Measurements from ENCODE around the gene PAXIP1. TPM values are rescaled to one million over a fixed set of nuclear protein-coding genes. Genes with fewer than 3 reads are reported as not detected.
"Not testable (repeated sequence)": the region's sequence is repeated elsewhere in the genome, so short reads cannot be mapped to it uniquely, and the experiment has no call there.

Gene PAXIP1, protein sequence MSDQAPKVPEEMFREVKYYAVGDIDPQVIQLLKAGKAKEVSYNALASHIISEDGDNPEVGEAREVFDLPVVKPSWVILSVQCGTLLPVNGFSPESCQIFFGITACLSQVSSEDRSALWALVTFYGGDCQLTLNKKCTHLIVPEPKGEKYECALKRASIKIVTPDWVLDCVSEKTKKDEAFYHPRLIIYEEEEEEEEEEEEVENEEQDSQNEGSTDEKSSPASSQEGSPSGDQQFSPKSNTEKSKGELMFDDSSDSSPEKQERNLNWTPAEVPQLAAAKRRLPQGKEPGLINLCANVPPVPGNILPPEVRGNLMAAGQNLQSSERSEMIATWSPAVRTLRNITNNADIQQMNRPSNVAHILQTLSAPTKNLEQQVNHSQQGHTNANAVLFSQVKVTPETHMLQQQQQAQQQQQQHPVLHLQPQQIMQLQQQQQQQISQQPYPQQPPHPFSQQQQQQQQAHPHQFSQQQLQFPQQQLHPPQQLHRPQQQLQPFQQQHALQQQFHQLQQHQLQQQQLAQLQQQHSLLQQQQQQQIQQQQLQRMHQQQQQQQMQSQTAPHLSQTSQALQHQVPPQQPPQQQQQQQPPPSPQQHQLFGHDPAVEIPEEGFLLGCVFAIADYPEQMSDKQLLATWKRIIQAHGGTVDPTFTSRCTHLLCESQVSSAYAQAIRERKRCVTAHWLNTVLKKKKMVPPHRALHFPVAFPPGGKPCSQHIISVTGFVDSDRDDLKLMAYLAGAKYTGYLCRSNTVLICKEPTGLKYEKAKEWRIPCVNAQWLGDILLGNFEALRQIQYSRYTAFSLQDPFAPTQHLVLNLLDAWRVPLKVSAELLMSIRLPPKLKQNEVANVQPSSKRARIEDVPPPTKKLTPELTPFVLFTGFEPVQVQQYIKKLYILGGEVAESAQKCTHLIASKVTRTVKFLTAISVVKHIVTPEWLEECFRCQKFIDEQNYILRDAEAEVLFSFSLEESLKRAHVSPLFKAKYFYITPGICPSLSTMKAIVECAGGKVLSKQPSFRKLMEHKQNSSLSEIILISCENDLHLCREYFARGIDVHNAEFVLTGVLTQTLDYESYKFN
- total RNA-seq: 10 to 100 TPM; 27.6 to 31.4 TPM

DNA sequence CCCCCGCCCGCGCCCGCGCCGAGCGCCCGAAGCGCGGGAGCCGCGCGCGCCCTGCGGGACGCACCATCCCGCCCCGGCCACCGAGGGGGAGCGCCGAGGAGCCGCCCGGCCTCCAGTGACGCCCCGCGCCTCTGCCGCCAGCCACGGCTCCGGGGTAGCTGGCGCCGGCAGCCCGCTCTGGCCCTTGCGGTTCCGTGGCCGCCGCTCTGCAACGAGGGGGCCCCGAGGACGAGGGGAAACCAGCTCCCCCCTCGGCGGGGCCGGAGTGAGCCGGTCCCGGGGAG lies at the start of gene PAXIP1:
Gene PAXIP1, minus strand, starts transcription at position 33 of the 284 bp plus-strand sequence. CDS start 195 bp downstream, outside the sequence.
- ChIA-PET CTCF (interaction anchor here (0.7 kb wide), 1 partner anchor 75 kb away, joined by 3 read pairs; no protein-coding TSS in a partner anchor), POLR2A (interaction anchor here (0.5 to 1.7 kb wide), 2 partner anchors 267 to 295 kb away, joined by 3 to 14 read pairs; partner anchors contain the start of gene INSIG1)
- H3K27me3 Mint-ChIP-seq: no peaks in the 10 kb centered on the region
- H3K4me1 Mint-ChIP-seq: peaks cover 12% of the 10 kb centered on the region
- no peaks in the 10 kb centered on the region for H3K9me3 Mint-ChIP-seq (ENCODE audit: low read depth)
- peak; percentile 71 for ATAC-seq
- H3K27ac Mint-ChIP-seq: peak within 1 kb of the TSS; percentile 85
- DNase-seq: no peak
- H3K4me3 Mint-ChIP-seq: peak within 1 kb of the TSS; percentile 91
- H3K36me3 Mint-ChIP-seq (ENCODE audit: low read depth): peaks cover 16% of the 10 kb centered on the region
- intact Hi-C loops (cut with DNase I, micrococcal nuclease): loop anchor here (1.0 to 10.0 kb wide), 11 partner anchors 67 to 762 kb away; partner anchors contain the start of genes HTR5A (in 1 of the 2), INSIG1 (in 1 of the 2) and RBM33 (in 1 of the 2)

DNA sequence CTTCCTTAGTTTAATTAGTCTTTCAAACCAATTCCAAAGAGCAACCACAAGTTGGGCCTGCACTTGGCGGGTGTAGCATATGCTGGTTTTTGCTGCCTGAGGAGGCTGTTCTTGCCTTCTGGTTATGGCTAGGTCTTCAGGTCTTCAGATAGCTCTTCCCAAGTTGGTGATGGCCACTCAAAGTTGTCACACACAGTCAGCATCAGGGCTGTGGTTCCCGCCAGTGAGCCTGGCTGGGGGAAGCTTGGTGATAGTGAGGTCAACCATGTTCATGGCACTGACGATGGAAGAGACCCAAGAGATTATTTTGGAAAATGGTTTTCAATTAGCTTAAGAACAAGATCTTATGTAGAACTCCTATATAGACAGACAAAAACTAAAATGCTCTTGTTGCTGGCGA lies 48.4 kb upstream of the PAXIP1 start:
- Mint-ChIP-seq H3K4me1 (no peaks in the 10 kb centered on the region), H3K27me3 (peaks cover 6% of the 10 kb centered on the region), H3K9me3 (ENCODE audit: low read depth) (no peaks in the 10 kb centered on the region), H3K36me3 (ENCODE audit: low read depth) (no peaks in the 10 kb centered on the region), H3K27ac (no peak overlapping the region), H3K4me3 (no peak overlapping the region)
- intact Hi-C loops (cut with DNase I, micrococcal nuclease): no loop called here
- POLR2A ChIA-PET: no interaction called here
- DNase-seq (no peak), ATAC-seq (no peak)
- CTCF ChIA-PET: no interaction called here

DNA sequence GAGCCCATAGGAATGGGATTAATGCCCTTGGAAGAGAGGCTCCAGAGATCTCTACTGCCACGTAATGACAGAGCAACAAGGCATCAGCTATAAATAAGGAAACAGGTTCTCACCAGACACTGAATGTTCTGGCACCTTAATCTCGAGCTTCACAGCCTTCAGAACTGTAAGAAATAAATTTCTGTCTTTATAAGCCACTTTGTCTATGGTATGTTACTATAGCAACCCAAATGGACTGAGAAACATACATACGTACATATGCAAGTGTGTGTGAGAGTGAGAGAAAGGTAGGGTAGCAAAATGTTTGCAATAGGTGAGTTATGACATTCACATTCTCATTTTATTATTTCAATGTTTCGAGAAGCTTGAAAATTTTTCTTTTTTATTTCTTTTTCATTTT lies 45.1 kb upstream of the PAXIP1 start:
- no peaks in the 10 kb centered on the region for H3K36me3 Mint-ChIP-seq (ENCODE audit: low read depth)
- H3K4me1 Mint-ChIP-seq: no peaks in the 10 kb centered on the region
- DNase-seq (no peak), ATAC-seq (no peak)
- CTCF ChIA-PET: no interaction called here
- peaks cover 7% of the 10 kb centered on the region for H3K27me3 Mint-ChIP-seq
- no peak overlapping the region for H3K27ac Mint-ChIP-seq
- no peaks in the 10 kb centered on the region for H3K9me3 Mint-ChIP-seq (ENCODE audit: low read depth)
- H3K4me3 Mint-ChIP-seq: no peak overlapping the region
- intact Hi-C loops (cut with DNase I, micrococcal nuclease): no loop called here
- POLR2A ChIA-PET: no interaction called here

DNA sequence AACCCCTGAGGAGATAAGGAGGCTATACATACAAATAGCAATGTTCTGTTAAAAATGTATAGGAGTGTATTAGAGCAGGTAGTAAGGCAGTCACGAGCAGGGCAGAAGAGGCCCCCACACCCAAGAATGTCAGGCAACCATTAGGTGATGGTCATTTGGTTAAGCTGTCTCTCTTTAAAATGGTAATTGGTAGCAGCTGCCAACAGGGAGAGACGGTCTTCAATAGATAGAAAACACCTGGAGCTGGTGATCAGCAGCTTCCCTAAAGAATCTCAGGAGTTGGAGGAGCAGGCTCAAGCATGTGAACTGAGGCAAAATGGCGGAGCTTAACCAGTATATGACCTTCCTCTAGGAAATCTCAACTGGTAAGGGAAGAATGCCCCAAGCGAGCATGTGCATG lies 40.8 kb upstream of the PAXIP1 start:
- no peaks in the 10 kb centered on the region for H3K36me3 Mint-ChIP-seq (ENCODE audit: low read depth)

DNA sequence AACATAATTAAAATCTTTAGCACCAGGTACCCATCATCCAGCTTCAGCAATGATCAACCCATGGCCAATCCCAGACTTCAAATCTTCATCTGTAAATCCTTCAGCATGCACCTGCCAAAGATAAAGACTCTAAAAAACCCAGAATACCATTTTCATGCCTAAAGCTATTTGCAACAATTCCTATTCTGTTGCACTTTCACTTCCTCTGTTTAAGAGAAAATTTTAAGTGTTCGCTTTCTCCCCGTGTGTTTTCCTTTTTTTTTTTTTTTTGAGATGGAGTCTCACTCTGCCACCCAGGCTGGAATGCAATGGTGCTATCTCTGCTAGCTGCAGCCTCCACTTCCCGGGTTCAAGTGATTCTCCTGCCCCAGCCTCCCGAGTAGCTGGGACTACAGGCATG lies 35.4 kb upstream of the PAXIP1 start:
- no peak for ATAC-seq
- no peak for DNase-seq
- H3K27ac Mint-ChIP-seq: no peak overlapping the region
- H3K9me3 Mint-ChIP-seq (ENCODE audit: low read depth): no peaks in the 10 kb centered on the region
- H3K4me1 Mint-ChIP-seq: no peaks in the 10 kb centered on the region
- intact Hi-C loops (cut with DNase I, micrococcal nuclease): no loop called here
- CTCF ChIA-PET: interaction anchor here (0.9 kb wide), 1 partner anchor 54 kb away, joined by 3 read pairs; no protein-coding TSS in a partner anchor
- no peak overlapping the region for H3K4me3 Mint-ChIP-seq
- POLR2A ChIA-PET: no interaction called here
- no peaks in the 10 kb centered on the region for H3K36me3 Mint-ChIP-seq (ENCODE audit: low read depth)
- peaks cover 26% of the 10 kb centered on the region for H3K27me3 Mint-ChIP-seq

More for the DNA sequence above, 40.8 kb upstream of the PAXIP1 start:
- Mint-ChIP-seq H3K27ac (no peak overlapping the region), H3K4me3 (no peak overlapping the region), H3K27me3 (peaks cover 22% of the 10 kb centered on the region), H3K4me1 (no peaks in the 10 kb centered on the region), H3K9me3 (ENCODE audit: low read depth) (no peaks in the 10 kb centered on the region)
- intact Hi-C loops (cut with DNase I, micrococcal nuclease): no loop called here
- POLR2A ChIA-PET: no interaction called here
- DNase-seq (no peak), ATAC-seq (no peak)
- CTCF ChIA-PET: no interaction called here

DNA sequence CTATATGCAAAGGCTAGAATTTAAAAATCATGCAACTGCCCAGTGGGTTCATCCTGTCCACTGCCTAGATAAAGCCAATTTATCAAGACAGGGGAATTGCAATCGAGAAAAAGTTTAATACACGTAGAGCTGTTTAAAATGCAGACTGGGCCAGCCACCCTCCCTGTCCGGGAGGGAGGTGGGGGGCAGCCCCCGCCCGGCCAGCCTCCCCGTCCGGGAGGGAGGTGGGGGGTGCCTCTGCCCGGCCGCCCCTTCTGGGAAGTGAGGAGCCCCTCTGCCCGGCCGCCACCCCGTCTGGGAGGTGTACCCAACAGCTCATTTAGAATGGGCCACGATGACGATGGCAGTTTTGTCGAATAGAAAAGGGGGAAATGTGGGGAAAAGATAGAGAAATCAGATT lies 31.6 kb upstream of the PAXIP1 start:
- H3K36me3 Mint-ChIP-seq (ENCODE audit: low read depth); H3K4me1 Mint-ChIP-seq; H3K9me3 Mint-ChIP-seq (ENCODE audit: low read depth); H3K27ac Mint-ChIP-seq; H3K4me3 Mint-ChIP-seq; CTCF ChIA-PET; intact Hi-C loops (cut with DNase I, micrococcal nuclease); ATAC-seq; POLR2A ChIA-PET; DNase-seq: not testable (repeated sequence)
- peaks cover 10% of the 10 kb centered on the region for H3K27me3 Mint-ChIP-seq

DNA sequence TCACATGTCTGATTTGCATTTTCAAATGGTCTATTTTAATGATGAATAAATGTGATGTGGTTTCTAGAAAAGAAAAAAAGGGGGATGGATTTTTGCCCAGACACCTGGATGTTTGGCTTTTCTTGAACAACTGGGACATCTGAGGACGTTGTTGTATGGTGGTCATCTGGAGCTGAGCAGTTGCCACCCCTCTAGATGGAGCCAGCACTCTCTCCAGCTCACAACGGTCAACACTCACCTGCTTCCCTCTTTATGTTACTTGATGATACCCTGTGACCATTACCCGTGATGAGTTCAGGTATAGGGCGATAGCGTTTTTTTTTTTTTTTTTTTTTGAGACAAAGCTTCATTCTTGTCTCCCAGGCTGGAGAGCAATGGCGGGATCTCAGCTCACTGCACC lies 30.1 kb upstream of the PAXIP1 start:
- ChIA-PET POLR2A (no interaction called here), CTCF (no interaction called here)
- ATAC-seq: no peak
- intact Hi-C loops (cut with DNase I, micrococcal nuclease): no loop called here
- no peak overlapping the region for H3K4me3 Mint-ChIP-seq
- H3K27me3 Mint-ChIP-seq: peaks cover 8% of the 10 kb centered on the region
- H3K4me1 Mint-ChIP-seq: no peaks in the 10 kb centered on the region
- H3K27ac Mint-ChIP-seq: no peak overlapping the region
- peaks cover 1% of the 10 kb centered on the region for H3K9me3 Mint-ChIP-seq (ENCODE audit: low read depth)
- no peaks in the 10 kb centered on the region for H3K36me3 Mint-ChIP-seq (ENCODE audit: low read depth)
- DNase-seq: no peak

DNA sequence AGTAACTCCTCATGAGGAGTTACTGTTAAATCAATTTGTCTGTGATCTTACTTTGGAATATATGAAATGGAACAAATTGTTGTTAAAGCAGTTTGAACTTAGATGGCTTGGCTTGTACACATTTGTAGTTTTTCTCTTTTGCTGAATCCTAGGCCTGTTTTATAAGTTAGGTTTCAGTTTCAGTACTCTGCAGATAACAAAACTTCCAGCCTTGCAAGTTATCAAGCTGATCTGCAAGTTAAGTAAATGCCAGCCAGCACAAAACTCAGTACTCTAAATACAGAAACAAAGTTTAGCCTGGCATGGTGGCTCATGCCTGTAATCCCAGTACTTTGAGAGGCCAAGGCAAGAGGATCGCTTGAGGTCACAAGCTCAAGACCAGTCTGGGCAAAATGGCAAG lies 25.0 kb upstream of the PAXIP1 start:
- ChIA-PET CTCF (no interaction called here), POLR2A (no interaction called here)
- Mint-ChIP-seq H3K36me3 (ENCODE audit: low read depth) (no peaks in the 10 kb centered on the region), H3K4me3 (no peak overlapping the region), H3K4me1 (no peaks in the 10 kb centered on the region), H3K27ac (no peak overlapping the region), H3K9me3 (ENCODE audit: low read depth) (peaks cover 1% of the 10 kb centered on the region), H3K27me3 (peaks cover 3% of the 10 kb centered on the region)
- ATAC-seq (no peak), DNase-seq (no peak)
- intact Hi-C loops (cut with DNase I, micrococcal nuclease): no loop called here

DNA sequence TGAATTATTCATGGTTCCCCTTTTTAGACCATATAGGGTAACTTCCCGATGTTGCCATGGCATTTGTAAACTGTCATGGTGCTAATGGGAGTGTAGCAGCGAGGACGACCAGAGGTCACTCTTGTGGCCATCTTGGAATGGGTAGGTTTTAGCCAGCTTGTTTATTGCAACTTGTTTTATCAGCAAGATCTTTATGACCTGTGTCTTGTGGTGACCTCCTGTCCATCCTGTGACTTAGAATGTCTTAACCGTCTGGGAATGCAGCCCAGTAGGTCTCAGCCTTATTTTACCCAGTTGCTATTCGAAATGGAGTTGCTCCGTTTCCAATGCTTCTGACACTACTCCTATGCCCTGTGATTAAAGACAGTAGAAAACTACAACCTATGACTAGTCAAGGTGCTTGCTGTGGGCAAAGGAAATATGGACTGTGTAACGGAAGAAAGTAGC lies 18.8 kb upstream of the PAXIP1 start:
- no peaks in the 10 kb centered on the region for H3K9me3 Mint-ChIP-seq (ENCODE audit: low read depth)
- no peaks in the 10 kb centered on the region for H3K36me3 Mint-ChIP-seq (ENCODE audit: low read depth)
- ATAC-seq (no peak), DNase-seq (no peak)
- ChIA-PET POLR2A (no interaction called here), CTCF (interaction anchor here (1.6 to 2.3 kb wide), 2 partner anchors 11 to 13 kb away, joined by 3 to 5 read pairs; no protein-coding TSS in a partner anchor)
- intact Hi-C loops (cut with DNase I, micrococcal nuclease): no loop called here
- H3K27ac Mint-ChIP-seq: no peak overlapping the region
- no peak overlapping the region for H3K4me3 Mint-ChIP-seq
- no peaks in the 10 kb centered on the region for H3K4me1 Mint-ChIP-seq
- H3K27me3 Mint-ChIP-seq: peaks cover 3% of the 10 kb centered on the region

DNA sequence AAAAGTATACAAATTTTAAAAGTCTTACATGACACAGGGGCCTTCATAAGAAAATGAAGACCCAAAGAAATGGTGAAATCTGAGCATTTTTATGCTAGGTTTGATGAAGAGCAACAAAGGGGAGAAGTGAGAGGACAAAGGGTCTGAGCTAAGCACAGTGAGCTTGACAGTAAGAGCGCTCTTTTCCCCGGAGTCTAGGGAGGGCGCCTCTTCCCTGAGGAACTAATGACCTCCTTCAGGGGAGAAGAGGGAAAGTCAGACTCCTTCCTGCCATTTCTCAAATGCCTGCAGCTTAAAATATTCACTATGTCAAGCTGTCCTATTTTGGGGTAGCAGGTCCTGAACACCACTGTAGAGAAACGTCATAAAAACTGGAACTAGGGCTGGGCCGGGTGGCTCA lies 18.1 kb upstream of the PAXIP1 start:
- POLR2A ChIA-PET: no interaction called here
- H3K4me3 Mint-ChIP-seq: no peak overlapping the region

DNA sequence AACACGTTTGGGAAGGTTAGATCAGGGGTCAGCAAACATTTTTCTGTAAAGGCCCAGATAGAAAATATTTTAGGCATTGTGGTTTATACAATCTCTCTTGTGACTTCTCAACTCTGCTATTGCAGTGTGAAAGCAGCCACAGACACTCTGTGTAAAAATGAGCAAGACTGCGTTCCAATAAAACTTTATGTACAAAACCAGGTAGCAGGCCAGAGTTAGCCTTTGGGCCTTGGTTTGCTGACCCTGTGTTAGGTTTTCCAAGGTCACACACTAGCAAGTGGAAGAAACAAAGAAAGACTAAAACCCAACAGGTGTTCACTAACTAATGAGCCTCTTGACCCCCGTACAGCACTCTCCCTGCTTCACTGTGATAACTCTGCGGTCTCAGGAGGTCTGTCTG lies 14.9 kb upstream of the PAXIP1 start:
- Mint-ChIP-seq H3K27me3 (peaks cover 3% of the 10 kb centered on the region), H3K4me1 (no peaks in the 10 kb centered on the region), H3K4me3 (no peak overlapping the region), H3K36me3 (ENCODE audit: low read depth) (no peaks in the 10 kb centered on the region), H3K9me3 (ENCODE audit: low read depth) (no peaks in the 10 kb centered on the region), H3K27ac (no peak overlapping the region)
- intact Hi-C loops (cut with DNase I, micrococcal nuclease): no loop called here
- DNase-seq: no peak
- ChIA-PET POLR2A (no interaction called here), CTCF (interaction anchor here (1.2 to 1.7 kb wide), 2 partner anchors 8 to 11 kb away, joined by 3 read pairs; no protein-coding TSS in a partner anchor)
- ATAC-seq: no peak

More for the DNA sequence above, 18.1 kb upstream of the PAXIP1 start:
- intact Hi-C loops (cut with DNase I, micrococcal nuclease): no loop called here
- Mint-ChIP-seq H3K36me3 (ENCODE audit: low read depth) (no peaks in the 10 kb centered on the region), H3K27me3 (peaks cover 3% of the 10 kb centered on the region), H3K9me3 (ENCODE audit: low read depth) (no peaks in the 10 kb centered on the region), H3K27ac (no peak overlapping the region), H3K4me1 (no peaks in the 10 kb centered on the region)
- no peak for DNase-seq
- no peak for ATAC-seq
- CTCF ChIA-PET: interaction anchor here (1.6 to 2.3 kb wide), 2 partner anchors 10 to 12 kb away, joined by 3 to 5 read pairs; no protein-coding TSS in a partner anchor

Data from activated CD4-positive, alpha-beta T cell treated with anti-CD3 and anti-CD28 coated beads for 36 hours (primary cell).